OCI-LY7 (cell line): ENCODE data around the gene PRKD2. TPM values are rescaled to one million over a fixed set of nuclear protein-coding genes. Genes with fewer than 3 reads are reported as not detected.
A peak's percentile ranks its signal among the peaks of the same experiment; 100 is the strongest.

Source experiments
- BruUV-seq: library from RNA; stranded (reverse); fragments of 400-500 nt; replicated peaks from 2 replicates; lab custom pipeline; 2021; lab: Mats Ljungman, UMichigan
- CTCF ChIA-PET: fragments of 300-600 bp; sonication (Branson Sonifier 250); formaldehyde crosslinking; loops from one replicate; lab custom pipeline; 2022; ENCODE audit warnings: antibody characterized with exemption; ENCODE audit not compliant: unreplicated experiment; lab: Charles Lee
- POLR2A ChIA-PET: fragments of 300-600 bp; sonication (Branson Sonifier 250); formaldehyde crosslinking; loops from one replicate; lab custom pipeline; 2022; ENCODE audit warnings: antibody characterized with exemption; lab: Charles Lee
- DNase-seq: peaks from one replicate; pipeline ENCODE4 v3.0.0-alpha.2; 2015; ENCODE audit warnings: low spot score
- H2AFZ ChIP-seq: fragments of 200-600 bp; sonication (generic), shearing (Covaris generic); 2 replicates; pipeline ENCODE4 v1.6.1; 2014; ENCODE audit warnings: mild to moderate bottlenecking, antibody characterized with exemption, low read length, moderate library complexity
- H3K27ac ChIP-seq: fragments of 200-600 bp; sonication (generic); 2 replicates; pipeline ENCODE4 v1.5.1; 2014; ENCODE audit warnings: mixed run types, low read depth, mild to moderate bottlenecking, moderate library complexity, low read length, inconsistent platforms; ENCODE audit not compliant: poor library complexity, severe bottlenecking
- H3K36me3 ChIP-seq: fragments of 200-600 bp; sonication (generic); 2 replicates; pipeline ENCODE4 v1.6.1; 2014; ENCODE audit warnings: mild to moderate bottlenecking, antibody characterized with exemption, low read length, moderate library complexity, mixed read lengths; ENCODE audit not compliant: insufficient read depth
- H3K4me1 ChIP-seq: fragments of 200-600 bp; sonication (generic); 2 replicates; pipeline ENCODE4 v1.5.1; 2014; ENCODE audit warnings: mild to moderate bottlenecking, low read length; ENCODE audit not compliant: insufficient read depth, poor library complexity, severe bottlenecking
- H3K4me2 ChIP-seq: fragments of 200-600 bp; sonication (generic); 2 replicates; pipeline ENCODE4 v1.6.1; 2014; ENCODE audit warnings: mild to moderate bottlenecking, low read length
- H3K4me3 ChIP-seq: fragments of 200-600 bp; sonication (generic); 2 replicates; pipeline ENCODE4 v1.5.1; 2014; ENCODE audit warnings: mild to moderate bottlenecking, low read depth, low read length; ENCODE audit not compliant: poor library complexity, severe bottlenecking
- H3K79me2 ChIP-seq: fragments of 200-600 bp; sonication (generic); 2 replicates; pipeline ENCODE4 v1.6.1; 2016; ENCODE audit warnings: low read depth, mild to moderate bottlenecking, low read length, moderate library complexity, mixed read lengths; ENCODE audit not compliant: insufficient read depth
- H3K9me2 ChIP-seq: fragments of 200-600 bp; sonication (generic); 2 replicates; pipeline ENCODE4 v1.6.1; 2016; ENCODE audit warnings: mild to moderate bottlenecking, low read length, mixed read lengths; ENCODE audit not compliant: insufficient read depth
- H3K9me3 ChIP-seq: fragments of 200-600 bp; sonication (generic); 2 replicates; pipeline ENCODE4 v1.6.1; 2014; ENCODE audit warnings: mild to moderate bottlenecking, mixed run types, low read length, mixed read lengths
- H4K20me1 ChIP-seq: fragments of 200-600 bp; sonication (generic); 2 replicates; pipeline ENCODE4 v1.6.1; 2014; ENCODE audit warnings: mild to moderate bottlenecking, antibody characterized with exemption, low read length, moderate library complexity, mixed read lengths; ENCODE audit not compliant: insufficient read depth
- EZH2phosphoT487 ChIP-seq: fragments of 200-600 bp; sonication (generic); IDR thresholded peaks from 2 replicates; pipeline ENCODE4 v1.6.1; 2018; ENCODE audit warnings: low read depth, borderline replicate concordance, mild to moderate bottlenecking, mixed run types, antibody characterized with exemption, low read length, moderate library complexity, mixed read lengths
- intact Hi-C: fragments of 100-400 bp; cut with micrococcal nuclease; formaldehyde crosslinking; loops from one replicate; pipeline ENCODE4 v1.10.0; 2022; ENCODE audit not compliant: unreplicated experiment
- total RNA-seq, 2 experiments: library from RNA; depleted of rRNA in 1 of 2; stranded (reverse); fragments of >200 nt in 1 of 2; shearing (Covaris generic) in 1 of 2; gene quantifications; 2 replicates each; pipeline ENCODE4 v1.2.3, GENCODE V29; 2014 to 2022
- TF ChIP-seq, protein P1 (sequence below): fragments of 200-600 bp; sonication (generic); conservative IDR thresholded peaks from 2 replicates; pipeline ENCODE4 v1.5.1; 2014; ENCODE audit warnings: mild to moderate bottlenecking, antibody characterized with exemption, low read length, moderate library complexity, mixed read lengths

Gene PRKD2
- total RNA-seq, 2 experiments from 2014 or later: 30.5 to 89.2 TPM

GRCh38 chr19:46729696-46730095 lies 12.8 kb upstream of the PRKD2 start:
- CTCF ChIA-PET: no interaction called here
- Histone ChIP-seq H4K20me1 (0 out of 2 replicates have a peak, but pooled peaks cover 4% of the 10 kb centered on the region), H3K9me2 (no peaks in the 10 kb centered on the region), H3K4me1 (no peaks in the 10 kb centered on the region), H2AFZ (no peak overlapping the region), H3K27ac (no peak overlapping the region), H3K9me3 (no peaks in the 10 kb centered on the region), H3K79me2 (no peaks in the 10 kb centered on the region), H3K4me3 (no peak overlapping the region), H3K4me2 (no peak overlapping the region), H3K36me3 (peaks cover 98% of the 10 kb centered on the region)
- intact Hi-C loops: no loop called here
- POLR2A ChIA-PET: no interaction called here
- no peak for DNase-seq
- no peak for TF ChIP-seq EZH2phosphoT487
- TF ChIP-seq, protein P1, sequence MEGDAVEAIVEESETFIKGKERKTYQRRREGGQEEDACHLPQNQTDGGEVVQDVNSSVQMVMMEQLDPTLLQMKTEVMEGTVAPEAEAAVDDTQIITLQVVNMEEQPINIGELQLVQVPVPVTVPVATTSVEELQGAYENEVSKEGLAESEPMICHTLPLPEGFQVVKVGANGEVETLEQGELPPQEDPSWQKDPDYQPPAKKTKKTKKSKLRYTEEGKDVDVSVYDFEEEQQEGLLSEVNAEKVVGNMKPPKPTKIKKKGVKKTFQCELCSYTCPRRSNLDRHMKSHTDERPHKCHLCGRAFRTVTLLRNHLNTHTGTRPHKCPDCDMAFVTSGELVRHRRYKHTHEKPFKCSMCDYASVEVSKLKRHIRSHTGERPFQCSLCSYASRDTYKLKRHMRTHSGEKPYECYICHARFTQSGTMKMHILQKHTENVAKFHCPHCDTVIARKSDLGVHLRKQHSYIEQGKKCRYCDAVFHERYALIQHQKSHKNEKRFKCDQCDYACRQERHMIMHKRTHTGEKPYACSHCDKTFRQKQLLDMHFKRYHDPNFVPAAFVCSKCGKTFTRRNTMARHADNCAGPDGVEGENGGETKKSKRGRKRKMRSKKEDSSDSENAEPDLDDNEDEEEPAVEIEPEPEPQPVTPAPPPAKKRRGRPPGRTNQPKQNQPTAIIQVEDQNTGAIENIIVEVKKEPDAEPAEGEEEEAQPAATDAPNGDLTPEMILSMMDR: no peak
- BruUV-seq: no TSS peak

DNA sequence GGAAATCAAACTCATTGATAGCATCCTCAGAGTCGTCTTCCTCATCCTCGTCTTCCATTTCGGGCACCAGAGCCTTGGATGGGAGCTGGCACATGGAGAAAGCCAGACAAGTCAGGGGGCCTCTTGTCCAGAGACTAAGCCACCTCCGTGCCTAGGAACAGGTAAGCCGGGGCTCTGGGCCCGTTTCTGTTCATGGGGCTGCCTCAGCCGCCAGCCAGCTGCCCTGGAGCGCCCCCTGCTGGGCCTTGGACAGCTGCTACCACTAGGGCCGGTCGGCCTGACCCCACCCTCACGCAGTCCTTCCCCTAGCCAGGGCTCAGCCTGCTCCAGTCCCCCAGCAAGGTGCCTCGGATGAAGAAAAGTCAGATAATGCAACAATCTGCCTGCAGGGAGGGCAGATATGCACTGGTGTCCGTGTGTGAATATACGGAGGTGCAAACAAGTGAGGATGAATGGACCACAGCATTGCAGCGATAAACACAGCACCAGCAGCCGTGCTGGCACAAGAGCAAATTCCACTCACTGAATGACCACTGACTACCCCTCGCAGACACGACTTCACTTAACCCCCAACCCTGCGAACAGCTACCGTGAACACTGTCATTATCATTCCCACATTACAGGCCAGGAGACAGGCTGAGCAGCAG lies 11.9 kb upstream of the PRKD2 start:
- intact Hi-C loops: loop anchor here (1.0 kb wide), 1 partner anchor 25 kb away; no protein-coding TSS in a partner anchor
- Histone ChIP-seq H3K4me3 (no peak overlapping the region), H4K20me1 (0 out of 2 replicates have a peak, but pooled peaks cover 4% of the 10 kb centered on the region), H3K79me2 (no peaks in the 10 kb centered on the region), H3K27ac (no peak overlapping the region), H3K9me3 (no peaks in the 10 kb centered on the region), H3K9me2 (no peaks in the 10 kb centered on the region), H3K4me2 (no peak overlapping the region), H3K36me3 (peaks cover 97% of the 10 kb centered on the region), H2AFZ (no peak overlapping the region), H3K4me1 (no peaks in the 10 kb centered on the region)
- POLR2A ChIA-PET: no interaction called here
- no peak for TF ChIP-seq EZH2phosphoT487
- TF ChIP-seq, protein P1: peak; percentile 97
- CTCF ChIA-PET: interaction anchor here (1.3 kb wide), 1 partner anchor 25 kb away, joined by 8 read pairs; no protein-coding TSS in a partner anchor
- BruUV-seq: no TSS peak
- DNase-seq: peak; percentile 78

DNA sequence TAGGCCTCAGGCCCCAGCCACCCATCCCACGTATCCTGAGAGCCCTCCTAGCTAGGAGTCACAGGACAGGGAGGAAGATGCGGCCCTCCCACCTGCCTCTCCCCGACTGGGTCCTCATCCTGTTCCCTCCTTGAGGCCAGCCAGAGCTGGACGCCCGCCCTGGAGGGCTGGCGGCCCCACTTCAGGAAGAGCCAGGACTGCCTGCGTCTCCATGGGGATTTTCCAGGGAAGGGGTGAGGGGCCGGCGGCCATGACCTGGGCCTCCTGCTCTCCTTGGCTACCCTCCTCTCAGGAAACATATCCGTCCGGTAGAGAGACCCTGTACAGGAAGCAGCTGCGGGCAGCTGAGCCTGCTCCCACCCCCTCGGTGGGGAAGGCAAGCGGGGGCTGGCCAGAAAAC lies 11.3 kb upstream of the PRKD2 start:
- H3K4me2 ChIP-seq: no peak overlapping the region
- ChIA-PET CTCF (interaction anchor here (1.3 kb wide), 1 partner anchor 25 kb away, joined by 8 read pairs; no protein-coding TSS in a partner anchor), POLR2A (interaction anchor here (0.6 kb wide), 1 partner anchor 381 kb away, joined by 4 read pairs; no protein-coding TSS in a partner anchor)

More for the DNA sequence above, 11.3 kb upstream of the PRKD2 start:
- H3K9me3 ChIP-seq: no peaks in the 10 kb centered on the region
- H3K4me1 ChIP-seq: no peaks in the 10 kb centered on the region
- no peak overlapping the region for H3K27ac ChIP-seq
- H3K4me3 ChIP-seq: no peak overlapping the region
- no peak for DNase-seq
- TF ChIP-seq, protein P1: no peak
- TF ChIP-seq EZH2phosphoT487: no peak
- H3K79me2 ChIP-seq: no peaks in the 10 kb centered on the region
- intact Hi-C loops: loop anchor here (1.0 kb wide), 1 partner anchor 24 kb away; no protein-coding TSS in a partner anchor
- H2AFZ ChIP-seq: no peak overlapping the region
- 0 out of 2 replicates have a peak, but pooled peaks cover 4% of the 10 kb centered on the region for H4K20me1 ChIP-seq
- H3K36me3 ChIP-seq: peaks cover 97% of the 10 kb centered on the region
- BruUV-seq: no TSS peak
- no peaks in the 10 kb centered on the region for H3K9me2 ChIP-seq
